Measurements from ENCODE around the gene LEMD1. TPM values are rescaled to one million over a fixed set of nuclear protein-coding genes. Genes with fewer than 3 reads are reported as not detected.

Gene LEMD1
- total RNA-seq, 1 experiment from 2014 or later: 17.2 TPM

- BruUV-seq (replicated peaks): no TSS peak
- CTCF ChIA-PET: interaction anchor here (1.0 to 4.0 kb wide), 8 partner anchors 9 to 44 kb away, joined by 3 to 38 read pairs (median 8); no protein-coding TSS in a partner anchor
Measured at GRCh38 chr1:205449254-205449749, 27.4 kb upstream of the LEMD1 start.

GRCh38 chr1:205448540-205449253 is 26.8 kb upstream of the LEMD1 start:
- BruUV-seq (replicated peaks): no TSS peak
- peaks cover 10% of the 10 kb centered on the region for H3K27me3 Mint-ChIP-seq (ENCODE audit: unreplicated experiment)
- intact Hi-C loops (cut with micrococcal nuclease; ENCODE audit: unreplicated experiment): no loop called here
- H3K4me1 Mint-ChIP-seq (ENCODE audit: low read depth, unreplicated experiment): peaks cover 60% of the 10 kb centered on the region
- H3K36me3 Mint-ChIP-seq (ENCODE audit: insufficient read depth, unreplicated experiment): peaks cover 72% of the 10 kb centered on the region
- no peaks in the 10 kb centered on the region for H3K9me3 Mint-ChIP-seq (ENCODE audit: low read depth, unreplicated experiment)
- peak overlapping the region; percentile 98 for H3K27ac Mint-ChIP-seq (ENCODE audit: unreplicated experiment)
- CTCF ChIA-PET: interaction anchor here (1.0 to 4.0 kb wide), 7 partner anchors 8 to 95 kb away, joined by 3 to 38 read pairs (median 8); no protein-coding TSS in a partner anchor
- peak; percentile 53 for DNase-seq
- TF ChIP-seq, protein P1, sequence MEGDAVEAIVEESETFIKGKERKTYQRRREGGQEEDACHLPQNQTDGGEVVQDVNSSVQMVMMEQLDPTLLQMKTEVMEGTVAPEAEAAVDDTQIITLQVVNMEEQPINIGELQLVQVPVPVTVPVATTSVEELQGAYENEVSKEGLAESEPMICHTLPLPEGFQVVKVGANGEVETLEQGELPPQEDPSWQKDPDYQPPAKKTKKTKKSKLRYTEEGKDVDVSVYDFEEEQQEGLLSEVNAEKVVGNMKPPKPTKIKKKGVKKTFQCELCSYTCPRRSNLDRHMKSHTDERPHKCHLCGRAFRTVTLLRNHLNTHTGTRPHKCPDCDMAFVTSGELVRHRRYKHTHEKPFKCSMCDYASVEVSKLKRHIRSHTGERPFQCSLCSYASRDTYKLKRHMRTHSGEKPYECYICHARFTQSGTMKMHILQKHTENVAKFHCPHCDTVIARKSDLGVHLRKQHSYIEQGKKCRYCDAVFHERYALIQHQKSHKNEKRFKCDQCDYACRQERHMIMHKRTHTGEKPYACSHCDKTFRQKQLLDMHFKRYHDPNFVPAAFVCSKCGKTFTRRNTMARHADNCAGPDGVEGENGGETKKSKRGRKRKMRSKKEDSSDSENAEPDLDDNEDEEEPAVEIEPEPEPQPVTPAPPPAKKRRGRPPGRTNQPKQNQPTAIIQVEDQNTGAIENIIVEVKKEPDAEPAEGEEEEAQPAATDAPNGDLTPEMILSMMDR (IDR thresholded peaks at IDR 0.05; ENCODE audit: unreplicated experiment): no peak
- peak overlapping the region; percentile 100 for H3K4me3 Mint-ChIP-seq (ENCODE audit: low read depth, unreplicated experiment)

More at GRCh38 chr1:205449254-205449749, 27.4 kb upstream of the LEMD1 start:
- H3K4me1 Mint-ChIP-seq (ENCODE audit: low read depth, unreplicated experiment): peaks cover 54% of the 10 kb centered on the region
- peak overlapping the region; percentile 98 for H3K27ac Mint-ChIP-seq (ENCODE audit: unreplicated experiment)
- no peak for DNase-seq
- peaks cover 16% of the 10 kb centered on the region for H3K27me3 Mint-ChIP-seq (ENCODE audit: unreplicated experiment)
- H3K9me3 Mint-ChIP-seq (ENCODE audit: low read depth, unreplicated experiment): no peaks in the 10 kb centered on the region
- H3K4me3 Mint-ChIP-seq (ENCODE audit: low read depth, unreplicated experiment): peak overlapping the region; percentile 100
- TF ChIP-seq, protein P1 (IDR thresholded peaks at IDR 0.05; ENCODE audit: unreplicated experiment): no peak
- intact Hi-C loops (cut with micrococcal nuclease; ENCODE audit: unreplicated experiment): no loop called here
- peaks cover 66% of the 10 kb centered on the region for H3K36me3 Mint-ChIP-seq (ENCODE audit: insufficient read depth, unreplicated experiment)

DNA sequence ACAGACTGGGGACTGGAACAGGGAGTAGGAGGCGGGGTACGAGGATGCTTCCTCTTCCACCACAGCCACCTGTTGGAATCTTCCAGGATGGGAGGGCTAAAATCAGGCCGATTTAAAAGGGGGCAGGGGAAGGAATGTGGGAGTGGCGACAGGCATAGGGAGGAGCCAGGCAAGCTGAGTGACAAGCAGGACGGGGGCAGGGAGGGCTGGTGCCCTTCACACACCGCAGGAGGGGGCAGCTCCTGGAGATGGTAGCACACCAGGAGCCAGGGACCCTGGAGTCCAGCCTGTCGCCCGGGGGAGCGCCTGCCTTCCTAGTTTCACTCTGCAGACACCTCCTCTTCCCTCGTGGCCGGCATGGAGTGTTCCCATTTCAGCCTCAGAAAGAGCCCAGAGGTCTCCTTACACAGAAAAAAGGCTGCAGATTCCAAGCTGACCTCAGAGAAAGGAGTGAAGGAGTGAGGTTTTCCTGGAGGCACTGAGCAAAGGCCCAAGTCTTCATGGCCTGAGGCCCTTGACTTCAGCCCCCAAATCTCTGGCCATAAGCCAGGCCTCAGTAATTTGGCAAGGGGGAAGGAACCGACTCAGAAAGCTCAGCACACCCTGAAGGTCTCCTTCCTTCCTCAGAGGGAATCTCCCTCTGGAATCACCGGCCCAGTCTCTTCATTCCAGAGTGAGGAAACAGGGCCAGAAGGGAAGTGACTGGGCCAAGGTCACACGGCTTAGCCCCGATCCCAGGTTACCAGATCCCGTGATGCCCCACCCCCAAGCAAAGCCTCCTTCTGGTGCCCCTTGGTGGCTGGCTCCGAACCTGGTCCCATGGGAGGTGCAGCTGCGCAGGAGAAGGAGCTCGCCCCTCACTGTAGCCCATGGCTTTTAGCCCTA is 25.8 kb upstream of the LEMD1 start:
- Mint-ChIP-seq H3K9me3 (ENCODE audit: low read depth, unreplicated experiment) (no peaks in the 10 kb centered on the region), H3K27ac (ENCODE audit: unreplicated experiment) (peak overlapping the region; percentile 98), H3K27me3 (ENCODE audit: unreplicated experiment) (no peaks in the 10 kb centered on the region), H3K4me3 (ENCODE audit: low read depth, unreplicated experiment) (peak overlapping the region; percentile 100), H3K36me3 (ENCODE audit: insufficient read depth, unreplicated experiment) (peaks cover 76% of the 10 kb centered on the region), H3K4me1 (ENCODE audit: low read depth, unreplicated experiment) (peaks cover 62% of the 10 kb centered on the region)
- BruUV-seq (replicated peaks): TSS peak; percentile 25
- TF ChIP-seq, protein P1 (IDR thresholded peaks at IDR 0.05; ENCODE audit: unreplicated experiment): no peak
- DNase-seq: peak; percentile 57
- CTCF ChIA-PET: interaction anchor here (1.0 to 4.0 kb wide), 6 partner anchors 10 to 96 kb away, joined by 3 to 38 read pairs (median 4); no protein-coding TSS in a partner anchor
- intact Hi-C loops (cut with micrococcal nuclease; ENCODE audit: unreplicated experiment): no loop called here

GRCh38 chr1:205446828-205447227 is 25.0 kb upstream of the LEMD1 start:
- no peak for DNase-seq
- H3K9me3 Mint-ChIP-seq (ENCODE audit: low read depth, unreplicated experiment): no peaks in the 10 kb centered on the region
- intact Hi-C loops (cut with micrococcal nuclease; ENCODE audit: unreplicated experiment): no loop called here
- TF ChIP-seq, protein P1 (IDR thresholded peaks at IDR 0.05; ENCODE audit: unreplicated experiment): no peak
- peak overlapping the region; percentile 98 for H3K27ac Mint-ChIP-seq (ENCODE audit: unreplicated experiment)
- peak overlapping the region; percentile 100 for H3K4me3 Mint-ChIP-seq (ENCODE audit: low read depth, unreplicated experiment)
- no peaks in the 10 kb centered on the region for H3K27me3 Mint-ChIP-seq (ENCODE audit: unreplicated experiment)
- no TSS peak for BruUV-seq (replicated peaks)
- peaks cover 70% of the 10 kb centered on the region for H3K4me1 Mint-ChIP-seq (ENCODE audit: low read depth, unreplicated experiment)
- peaks cover 85% of the 10 kb centered on the region for H3K36me3 Mint-ChIP-seq (ENCODE audit: insufficient read depth, unreplicated experiment)
- CTCF ChIA-PET: interaction anchor here (1.2 to 4.0 kb wide), 4 partner anchors 9 to 97 kb away, joined by 3 to 38 read pairs (median 4); no protein-coding TSS in a partner anchor

Data from Calu3 (cell line).